ENCODE measurements around the gene PRRC1. TPM values are rescaled to one million over a fixed set of nuclear protein-coding genes. Genes with fewer than 3 reads are reported as not detected.

PRRC1 gene
- total RNA-seq, 1 experiment from 2014 or later, result 53.2 TPM

Other genes starting within 250 kb of the PRRC1 start
- gene MEGF10, start 226.8 kb upstream of the PRRC1 start, total RNA-seq (2021; ENCODE audit: unreplicated experiment), result 0.02 TPM
- not detected for gene CTXN3, start 131.4 kb downstream of the PRRC1 start, total RNA-seq (2021; ENCODE audit: unreplicated experiment)
- gene CCDC192, start 185.8 kb downstream of the PRRC1 start, total RNA-seq (2021; ENCODE audit: unreplicated experiment), result not detected

All from HCT116 (cell line).